Ovary (tissue), 9 donors: ENCODE results near the gene CCNA1. TPM values are rescaled to one million over a fixed set of nuclear protein-coding genes. Genes with fewer than 3 reads are reported as not detected.
A peak's percentile ranks its signal among the peaks of the same experiment; 100 is the strongest.

ENCODE experiments used
- DNase-seq, 5 donors: peaks; one replicate each; pipeline ENCODE4 v3.0.0-alpha.2; 2019 to 2020
- H3K27ac ChIP-seq, 2 donors: fragments of 200-600 bp; one replicate each; pipeline versions ENCODE4 v1.5.1 to v1.8.0; 2019 to 2022
- H3K27me3 ChIP-seq: fragments of 200-600 bp; one replicate; pipeline ENCODE4 v1.8.0; 2022
- H3K36me3 ChIP-seq: fragments of 200-600 bp; sonication (generic); one replicate; pipeline ENCODE4 v1.5.1; 2019
- H3K4me1 ChIP-seq: one replicate; pipeline ENCODE4 v1.8.1; 2013; ENCODE audit warnings: mild to moderate bottlenecking, moderate library complexity; ENCODE audit not compliant: insufficient read depth
- H3K4me3 ChIP-seq: fragments of 200-600 bp; sonication (generic); one replicate; pipeline ENCODE4 v1.5.1; 2017
- H3K9me3 ChIP-seq, 2 donors: fragments of 200-600 bp in 1 of 2; sonication (generic) in 1 of 2; one replicate each; pipeline versions ENCODE4 v1.5.1 to v1.8.1; 2013 to 2019; ENCODE audit warnings: mild to moderate bottlenecking in 1 of 2, moderate library complexity in 1 of 2
- CTCF ChIP-seq, 3 donors: fragments of 450-650 bp in 2 of 3; fragments of 200-600 bp in 1 of 3; IDR thresholded peaks; one replicate each; pipeline versions ENCODE4 v1.5.1 to v1.8.0; 2016 to 2022; ENCODE audit warnings: antibody characterized with exemption in 3 of 3, mild to moderate bottlenecking in 1 of 3
- EP300 ChIP-seq: sonication (generic); formaldehyde crosslinking; IDR thresholded peaks from one replicate; pipeline ENCODE4 v1.6.1; 2017; ENCODE audit warnings: antibody characterized with exemption
- POLR2A ChIP-seq: fragments of 450-650 bp; IDR thresholded peaks from one replicate; pipeline ENCODE4 v1.6.1; 2017; ENCODE audit warnings: antibody characterized with exemption, mild to moderate bottlenecking, moderate library complexity
- WGBS, 3 donors: extraction: QIAGEN DNeasy Blood & Tissue Kit in 1 of 3; methylation state at CpG; one replicate each; pipeline versions ENCODE4 v1.1.5 to v1.1.7; 2013 to 2017; 5-methylcytosine and 5-hydroxymethylcytosine counted together
- intact Hi-C, 4 donors: fragments of 100-400 bp; cut with DNase I; formaldehyde crosslinking; loops; one replicate each; pipeline versions ENCODE4 v1.11.0 to v1.15.1; 2022 to 2023
- polyA plus RNA-seq, 2 donors: library from polyadenylated mRNA; stranded (reverse); fragments of 200-250 nt in 1 of 2; fragments of 350-450 nt in 1 of 2; fragmentation: Illumina TruSeq in 1 of 2; extraction: RNeasy Lipid Tissue Mini Kit (QIAGEN cat#74804) in 1 of 2; gene quantifications; one replicate each; pipeline ENCODE4 v1.2.3, GENCODE V29; 2013 to 2014
- total RNA-seq, 7 donors: library from RNA; depleted of rRNA in 2 of 7; stranded (reverse); fragments of >200 nt in 2 of 7; fragmentation: NEBNext Ultra II Directional in 3 of 7; extraction: Animal tissue kit (Norgen Biotek cat#: 25700) in 3 of 7; gene quantifications; one replicate each; pipeline versions ENCODE4 v1.1.0 to v1.2.4, GENCODE V29; 2016 to 2023
- donor health status: DM: no; HTN: no; CAD: no; lungs with moderate emphysema.
- donor health status: DM: no; HTN: no; CAD: no.
- donor health status: Bipolar disorder and iron deficiency.
- donor health status: DM: yes; HTN: yes; CAD: no.
- donor health status: DM: no; HTN: no; CAD: no.
- donor health status: DM: yes; HTN: yes; CAD: no.

Gene CCNA1
- total and polyA plus RNA-seq, 9 donors, result 0.13 to 12.5 (median 1.1) TPM; not detected in 2

GRCh38 chr13:36438594-36439483, 6.5 kb downstream of the CCNA1 start:
- Histone ChIP-seq H3K27ac (no peak overlapping the region), H3K27me3 (no peaks in the 10 kb centered on the region), H3K36me3 (no peaks in the 10 kb centered on the region), H3K4me3 (no peak overlapping the region), H3K4me1 (no peaks in the 10 kb centered on the region), H3K9me3 (no peaks in the 10 kb centered on the region)
- intact Hi-C loops, result loop anchor here in 2 of 4 donors (10.0 kb wide), 2 partner anchors 296 to 1046 kb away; no protein-coding TSS in a partner anchor
- WGBS, 3 donors, result 81 to 85% (median 83%) methylated on average over 6 of the region's 6 CpGs
- no peak for DNase-seq
- TF ChIP-seq CTCF (IDR thresholded peaks at IDR 0.05), result no peak

- no peak overlapping the region for H3K4me3 ChIP-seq
- H3K27me3 ChIP-seq, result no peaks in the 10 kb centered on the region
- H3K4me1 ChIP-seq, result no peaks in the 10 kb centered on the region
- intact Hi-C loops, result no loop called here
- DNase-seq, result no peak
- WGBS, 3 donors, result 51 to 59% (median 52%) methylated on average over 5 of the region's 5 CpGs
- TF ChIP-seq EP300 (no peak), CTCF (IDR thresholded peaks at IDR 0.05) (no peak), POLR2A (no peak)
- H3K36me3 ChIP-seq, result no peaks in the 10 kb centered on the region
- H3K27ac ChIP-seq, result no peak overlapping the region
- no peaks in the 10 kb centered on the region for H3K9me3 ChIP-seq
These were observed 13.0 kb downstream of the CCNA1 start for GRCh38 chr13:36445278-36445677.

DNA sequence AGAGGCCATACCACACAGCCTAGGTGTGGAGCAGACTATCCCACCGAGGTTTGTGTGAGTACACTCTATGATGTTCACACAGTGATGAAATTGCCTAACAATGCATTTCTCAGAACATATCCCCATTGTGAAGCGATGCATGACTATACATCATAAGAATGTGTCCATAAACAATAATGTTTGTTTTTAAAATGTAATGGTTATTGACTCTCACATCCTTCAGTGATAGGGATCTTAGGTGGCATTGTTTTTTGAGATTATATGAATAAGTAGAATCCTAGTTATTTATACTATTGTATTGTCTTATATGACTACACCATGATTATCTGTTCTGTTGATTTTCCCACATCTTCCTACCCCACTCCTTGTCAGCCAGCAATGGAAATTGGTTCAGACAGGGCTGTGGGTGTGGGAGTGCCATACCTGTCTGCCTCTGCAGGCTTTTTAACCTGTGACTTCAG, 13.6 kb downstream of the CCNA1 start:
- H3K9me3 ChIP-seq, result no peaks in the 10 kb centered on the region
- H3K4me1 ChIP-seq, result no peaks in the 10 kb centered on the region
- no peaks in the 10 kb centered on the region for H3K36me3 ChIP-seq
- no peak for DNase-seq
- TF ChIP-seq CTCF (IDR thresholded peaks at IDR 0.05) (no peak), EP300 (no peak), POLR2A (no peak)
- WGBS, 3 donors, result 90 to 96% (median 94%) methylated on average over 2 of the region's 2 CpGs
- H3K4me3 ChIP-seq, result no peak overlapping the region
- H3K27ac ChIP-seq, result no peak overlapping the region
- no peaks in the 10 kb centered on the region for H3K27me3 ChIP-seq
- intact Hi-C loops, result no loop called here

- WGBS, 3 donors, result 52 to 58% (median 54%) methylated on average over 7 of the region's 7 CpGs
- Histone ChIP-seq H3K4me1 (no peaks in the 10 kb centered on the region), H3K27ac (no peak overlapping the region), H3K4me3 (no peak overlapping the region), H3K36me3 (no peaks in the 10 kb centered on the region), H3K9me3 (no peaks in the 10 kb centered on the region), H3K27me3 (no peaks in the 10 kb centered on the region)
- intact Hi-C loops, result no loop called here
- peak in 2 of 5 donors; percentile 21 to 42 for DNase-seq
- TF ChIP-seq CTCF (IDR thresholded peaks at IDR 0.05) (no peak), POLR2A (no peak), EP300 (no peak)
These were observed 15.2 kb downstream of the CCNA1 start for GRCh38 chr13:36447501-36447900.
